Measurements from ENCODE around the gene RPF1.

The RPF1 gene

DNA sequence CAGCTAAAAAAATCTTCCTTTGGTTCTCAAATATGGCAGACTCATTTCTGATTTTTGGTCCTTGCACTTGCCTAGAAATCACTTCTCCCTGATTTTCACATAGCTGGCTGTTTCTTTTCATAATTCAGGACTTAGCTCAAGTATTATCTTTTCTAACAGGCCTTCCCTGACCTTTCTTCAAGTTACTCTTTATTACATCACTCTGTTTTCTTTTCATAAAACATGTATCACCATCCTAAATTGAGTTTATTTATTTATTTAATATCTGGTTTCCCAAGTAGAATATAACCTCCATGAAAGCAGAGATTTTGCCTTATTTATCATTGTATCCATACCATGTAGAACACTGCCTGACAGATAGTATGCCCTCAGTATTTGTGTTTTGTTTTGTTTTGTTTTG is 45.5 kb downstream of the RPF1 start:
- no peaks in the 10 kb centered on the region; the same call in 1 of the 2 replicates for H3K9me3 ChIP-seq (ENCODE audit: insufficient read depth, low read length)
- TF ChIP-seq, protein P1, sequence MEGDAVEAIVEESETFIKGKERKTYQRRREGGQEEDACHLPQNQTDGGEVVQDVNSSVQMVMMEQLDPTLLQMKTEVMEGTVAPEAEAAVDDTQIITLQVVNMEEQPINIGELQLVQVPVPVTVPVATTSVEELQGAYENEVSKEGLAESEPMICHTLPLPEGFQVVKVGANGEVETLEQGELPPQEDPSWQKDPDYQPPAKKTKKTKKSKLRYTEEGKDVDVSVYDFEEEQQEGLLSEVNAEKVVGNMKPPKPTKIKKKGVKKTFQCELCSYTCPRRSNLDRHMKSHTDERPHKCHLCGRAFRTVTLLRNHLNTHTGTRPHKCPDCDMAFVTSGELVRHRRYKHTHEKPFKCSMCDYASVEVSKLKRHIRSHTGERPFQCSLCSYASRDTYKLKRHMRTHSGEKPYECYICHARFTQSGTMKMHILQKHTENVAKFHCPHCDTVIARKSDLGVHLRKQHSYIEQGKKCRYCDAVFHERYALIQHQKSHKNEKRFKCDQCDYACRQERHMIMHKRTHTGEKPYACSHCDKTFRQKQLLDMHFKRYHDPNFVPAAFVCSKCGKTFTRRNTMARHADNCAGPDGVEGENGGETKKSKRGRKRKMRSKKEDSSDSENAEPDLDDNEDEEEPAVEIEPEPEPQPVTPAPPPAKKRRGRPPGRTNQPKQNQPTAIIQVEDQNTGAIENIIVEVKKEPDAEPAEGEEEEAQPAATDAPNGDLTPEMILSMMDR (IDR thresholded peaks at IDR 0.05; ENCODE audit: low read depth, low read length), result no peak
- no peak for TF ChIP-seq EZH2phosphoT487 (IDR thresholded peaks at IDR 0.05; ENCODE audit: low read depth)
- H4K20me1 ChIP-seq (ENCODE audit: insufficient read depth, low read length), result no peaks in the 10 kb centered on the region
- no peaks in the 10 kb centered on the region for H3K27me3 ChIP-seq (ENCODE audit: low read depth, low read length)
- H3K4me1 ChIP-seq (ENCODE audit: low read length), result no peaks in the 10 kb centered on the region
- no peak overlapping the region for H3K9ac ChIP-seq (ENCODE audit: low read length)
- H3K4me2 ChIP-seq (ENCODE audit: low read length), result no peak overlapping the region
- H3K36me3 ChIP-seq (replicated peaks; ENCODE audit: low read depth, low read length), result peaks cover 3% of the 10 kb centered on the region
- no peak overlapping the region for H3K27ac ChIP-seq (ENCODE audit: low read length)
- no peak overlapping the region for H3K4me3 ChIP-seq (ENCODE audit: low read length)
- H3K79me2 ChIP-seq (ENCODE audit: low read length), result no peaks in the 10 kb centered on the region
- no peak overlapping the region for H2AFZ ChIP-seq (ENCODE audit: low read depth, low read length)

DNA sequence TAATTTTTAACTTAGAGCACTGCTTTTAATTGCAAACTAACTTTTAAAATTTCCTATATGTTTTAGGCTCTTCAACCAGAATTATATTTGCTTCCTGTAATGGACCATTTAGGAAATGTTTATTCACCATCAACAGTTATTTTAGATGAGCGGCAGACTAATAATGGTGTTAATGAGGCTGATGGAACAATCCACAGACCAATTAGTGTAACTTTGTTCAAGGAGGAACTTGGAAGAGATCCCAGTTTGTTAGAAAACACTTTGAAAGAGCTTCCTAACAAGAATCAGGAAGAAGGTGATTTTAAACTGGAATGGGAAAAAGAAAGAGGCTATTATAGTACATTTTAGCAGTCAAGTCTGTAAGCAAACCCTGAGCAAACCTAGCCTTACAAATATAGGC is 46.7 kb downstream of the RPF1 start:
- Histone ChIP-seq H3K4me1 (ENCODE audit: low read length) (no peaks in the 10 kb centered on the region), H3K27me3 (ENCODE audit: low read depth, low read length) (no peaks in the 10 kb centered on the region), H3K27ac (ENCODE audit: low read length) (no peak overlapping the region), H3K9me3 (ENCODE audit: insufficient read depth, low read length) (no peaks in the 10 kb centered on the region; the same call in 1 of the 2 replicates), H4K20me1 (ENCODE audit: insufficient read depth, low read length) (no peaks in the 10 kb centered on the region), H3K9ac (ENCODE audit: low read length) (no peak overlapping the region), H3K79me2 (ENCODE audit: low read length) (no peaks in the 10 kb centered on the region), H3K4me2 (ENCODE audit: low read length) (no peak overlapping the region), H3K36me3 (replicated peaks; ENCODE audit: low read depth, low read length) (peaks cover 3% of the 10 kb centered on the region), H3K4me3 (ENCODE audit: low read length) (no peak overlapping the region), H2AFZ (ENCODE audit: low read depth, low read length) (no peak overlapping the region)
- TF ChIP-seq, protein P1 (IDR thresholded peaks at IDR 0.05; ENCODE audit: low read depth, low read length), result no peak
- no peak for TF ChIP-seq EZH2phosphoT487 (IDR thresholded peaks at IDR 0.05; ENCODE audit: low read depth)

DNA sequence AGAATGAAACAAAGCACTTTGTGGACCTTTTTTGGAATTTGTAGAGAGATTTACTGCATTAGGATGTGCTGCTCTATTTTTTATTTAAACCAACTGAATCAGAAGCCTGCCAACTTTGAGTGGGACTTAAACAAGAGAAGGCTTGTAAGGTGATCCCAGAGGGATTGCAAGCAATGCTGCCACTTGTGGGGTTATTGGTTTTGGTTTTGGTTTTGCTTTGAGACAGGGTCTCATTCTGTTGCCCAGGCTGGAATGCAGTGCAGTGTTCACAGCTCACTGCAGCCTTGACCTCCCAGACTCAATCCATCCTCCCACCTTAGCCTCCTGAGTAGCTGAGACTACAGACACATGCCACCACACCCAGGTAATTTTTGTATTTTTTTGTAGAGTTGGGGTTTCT is 59.5 kb downstream of the RPF1 start:
- Histone ChIP-seq H3K36me3 (replicated peaks; ENCODE audit: low read depth, low read length) (peaks cover 3% of the 10 kb centered on the region), H3K9me3 (ENCODE audit: insufficient read depth, low read length) (no peaks in the 10 kb centered on the region), H3K9ac (ENCODE audit: low read length) (no peak overlapping the region), H2AFZ (ENCODE audit: low read depth, low read length) (no peak overlapping the region), H4K20me1 (ENCODE audit: insufficient read depth, low read length) (no peaks in the 10 kb centered on the region), H3K27ac (ENCODE audit: low read length) (no peak overlapping the region), H3K27me3 (ENCODE audit: low read depth, low read length) (no peaks in the 10 kb centered on the region), H3K4me3 (ENCODE audit: low read length) (no peak overlapping the region), H3K4me1 (ENCODE audit: low read length) (peaks cover 7% of the 10 kb centered on the region; the same call in 1 of the 2 replicates), H3K4me2 (ENCODE audit: low read length) (no peak overlapping the region), H3K79me2 (ENCODE audit: low read length) (no peaks in the 10 kb centered on the region)
- TF ChIP-seq, protein P1 (IDR thresholded peaks at IDR 0.05; ENCODE audit: low read depth, low read length), result no peak
- TF ChIP-seq EZH2phosphoT487 (IDR thresholded peaks at IDR 0.05; ENCODE audit: low read depth), result no peak

DNA sequence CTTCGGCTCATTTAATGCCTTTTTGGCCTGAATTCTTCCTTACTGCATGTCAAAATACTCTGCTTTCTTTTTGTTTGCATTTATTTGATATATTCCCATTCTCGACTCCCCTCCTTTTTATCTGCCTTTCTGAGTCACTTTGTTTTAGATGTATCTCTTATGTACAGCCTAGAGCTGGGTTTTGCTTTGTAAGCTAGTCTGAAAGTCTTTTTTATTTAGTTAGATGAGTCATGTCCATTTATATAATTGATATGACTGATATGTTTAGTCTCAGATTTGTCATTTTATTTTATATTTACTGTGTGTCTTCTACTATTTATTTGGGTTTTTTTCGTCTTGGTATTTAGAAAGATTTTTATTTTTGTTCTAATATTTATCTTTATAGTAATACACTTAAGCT is 60.9 kb downstream of the RPF1 start:
- no peak overlapping the region for H3K4me2 ChIP-seq (ENCODE audit: low read length)

More for the DNA sequence above, 60.9 kb downstream of the RPF1 start:
- H3K4me1 ChIP-seq (ENCODE audit: low read length), result peaks cover 7% of the 10 kb centered on the region; the same call in 1 of the 2 replicates
- no peak for TF ChIP-seq EZH2phosphoT487 (IDR thresholded peaks at IDR 0.05; ENCODE audit: low read depth)
- TF ChIP-seq, protein P1 (IDR thresholded peaks at IDR 0.05; ENCODE audit: low read depth, low read length), result no peak
- H3K79me2 ChIP-seq (ENCODE audit: low read length), result no peaks in the 10 kb centered on the region
- no peak overlapping the region for H3K9ac ChIP-seq (ENCODE audit: low read length)
- peaks cover 3% of the 10 kb centered on the region for H3K36me3 ChIP-seq (replicated peaks; ENCODE audit: low read depth, low read length)
- H2AFZ ChIP-seq (ENCODE audit: low read depth, low read length), result no peak overlapping the region
- no peaks in the 10 kb centered on the region for H3K9me3 ChIP-seq (ENCODE audit: insufficient read depth, low read length)
- H3K27me3 ChIP-seq (ENCODE audit: low read depth, low read length), result no peaks in the 10 kb centered on the region
- H3K27ac ChIP-seq (ENCODE audit: low read length), result no peak overlapping the region
- H3K4me3 ChIP-seq (ENCODE audit: low read length), result no peak overlapping the region
- no peaks in the 10 kb centered on the region for H4K20me1 ChIP-seq (ENCODE audit: insufficient read depth, low read length)

Data from OCI-LY3 (cell line).